GM19397 (cell line): ENCODE measurements around the gene ARHGAP28.

Experiments used
- ATAC-seq: cut with Tn5 transposase; IDR thresholded peaks from one replicate; pipeline ENCODE4 v1.9.1; 2021; ENCODE audit warnings: mild to moderate bottlenecking, moderate library complexity; ENCODE audit not compliant: unreplicated experiment

Gene ARHGAP28

DNA sequence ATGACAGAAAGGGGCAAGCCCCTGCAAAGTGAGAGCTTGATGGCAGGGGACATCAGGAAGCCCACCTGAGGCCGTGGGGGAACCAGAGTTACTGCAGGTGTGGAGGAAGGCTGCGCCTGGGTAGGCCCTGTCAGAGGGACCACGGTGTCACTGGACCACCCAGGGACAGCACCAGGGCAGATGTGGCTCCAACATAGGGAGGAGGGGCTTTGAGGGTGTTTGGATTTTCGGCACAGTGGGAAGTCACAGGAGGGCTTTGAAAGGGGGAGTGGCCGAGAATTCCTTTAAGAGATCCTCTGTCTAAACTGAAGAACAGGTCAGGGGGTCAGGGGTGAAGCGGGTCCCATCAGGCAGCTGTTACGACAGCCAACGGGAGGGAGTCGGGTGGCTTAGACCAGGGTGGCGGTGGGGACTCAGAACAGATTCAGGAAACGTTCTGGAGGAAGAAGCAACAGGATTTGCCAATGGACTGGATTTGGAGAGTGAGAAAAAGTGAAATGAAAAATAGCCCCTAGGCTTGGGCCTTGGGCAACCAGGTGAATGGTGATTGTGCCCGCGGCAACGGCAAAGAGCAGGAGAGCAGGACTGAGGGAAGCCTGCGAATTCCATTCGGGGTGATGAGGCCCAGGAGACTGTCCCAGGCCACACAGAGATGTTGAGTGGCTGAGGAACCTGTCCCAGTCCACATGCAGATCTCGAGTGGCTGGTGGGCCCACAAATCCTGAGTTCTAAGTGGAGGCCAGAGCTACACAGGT is 222.0 kb downstream of the ARHGAP28 start:
- no peak for ATAC-seq

GRCh38 chr18:6954501-6954900 is 225.0 kb downstream of the ARHGAP28 start:
- no peak for ATAC-seq

DNA sequence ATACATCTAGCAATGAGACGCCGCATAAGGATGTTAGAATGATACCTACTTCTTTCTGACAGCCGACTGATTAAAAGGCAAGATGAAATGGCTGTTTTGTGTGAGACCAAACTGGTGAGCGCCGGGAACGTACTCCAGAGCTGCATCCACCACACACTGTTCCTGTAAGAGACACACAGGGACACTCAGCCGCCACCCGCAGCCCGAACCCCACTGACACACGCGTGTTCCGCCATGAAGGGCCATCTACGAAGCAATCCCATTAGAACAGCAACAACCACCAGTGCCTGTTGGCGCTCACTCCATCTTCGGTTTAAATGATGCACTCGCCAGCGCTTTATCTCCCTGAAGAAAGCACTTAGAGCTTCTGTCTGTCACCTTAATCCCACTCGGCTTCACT is 225.8 kb downstream of the ARHGAP28 start:
- ATAC-seq, result no peak

DNA sequence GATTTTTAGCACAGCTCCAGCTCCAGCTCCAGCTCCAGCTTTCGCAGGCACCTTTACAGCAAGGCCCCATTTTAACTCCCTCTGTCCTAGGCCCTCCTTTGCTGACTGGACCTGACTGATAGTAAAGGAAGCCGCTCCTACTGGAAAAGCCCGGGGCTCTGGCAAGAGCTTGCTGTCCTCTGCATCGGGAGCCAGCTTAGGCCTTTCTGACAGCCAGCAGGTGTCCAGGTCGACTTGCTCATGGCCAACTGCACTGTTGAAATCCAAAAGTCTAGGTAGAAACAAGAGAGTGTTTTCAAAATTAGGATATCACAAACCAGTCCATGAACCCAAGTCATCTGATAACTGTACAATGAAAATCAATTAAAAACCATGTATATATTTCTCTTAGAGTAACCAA is 227.0 kb downstream of the ARHGAP28 start:
- ATAC-seq, result no peak

DNA sequence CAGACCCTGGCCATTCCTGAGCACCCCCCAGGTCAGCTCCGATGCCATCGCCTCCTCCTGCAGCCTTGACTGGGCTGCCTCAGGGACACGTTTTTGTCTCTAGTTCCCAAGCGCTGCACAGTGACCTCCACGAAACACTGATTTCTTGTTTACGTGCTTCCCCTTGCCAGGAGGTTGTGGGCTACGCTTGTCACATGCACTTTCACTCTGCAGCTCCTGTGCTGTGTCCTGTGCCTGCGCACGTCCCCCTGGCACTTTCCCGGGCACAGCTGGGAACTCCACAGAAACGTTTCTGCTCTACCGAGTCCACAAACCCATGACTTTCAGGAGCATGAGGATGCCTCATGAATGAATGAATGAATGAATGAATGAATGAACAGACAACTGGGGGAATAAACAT is 227.5 kb downstream of the ARHGAP28 start:
- ATAC-seq, result no peak

DNA sequence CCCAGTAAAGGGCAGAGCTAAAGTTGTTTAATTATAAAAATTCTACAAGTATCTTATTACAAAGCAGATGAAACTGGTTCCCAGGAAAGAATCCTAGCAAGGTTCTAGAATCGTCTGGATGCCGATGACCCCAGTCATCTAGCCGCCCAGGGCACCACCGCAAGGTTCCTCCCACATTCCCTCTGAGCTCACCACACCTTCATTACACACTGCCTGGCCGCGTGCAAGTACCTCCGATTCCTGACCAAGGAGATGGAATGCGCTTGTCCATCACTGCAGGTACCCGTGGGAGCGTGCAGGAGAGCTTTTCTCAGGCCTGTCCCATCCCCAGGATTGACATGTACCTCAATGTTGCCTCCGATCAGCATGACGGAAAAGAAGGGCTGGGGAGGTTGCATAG is 229.6 kb downstream of the ARHGAP28 start:
- ATAC-seq, result no peak

GRCh38 chr18:6960124-6960523 is 230.6 kb downstream of the ARHGAP28 start:
- no peak for ATAC-seq

DNA sequence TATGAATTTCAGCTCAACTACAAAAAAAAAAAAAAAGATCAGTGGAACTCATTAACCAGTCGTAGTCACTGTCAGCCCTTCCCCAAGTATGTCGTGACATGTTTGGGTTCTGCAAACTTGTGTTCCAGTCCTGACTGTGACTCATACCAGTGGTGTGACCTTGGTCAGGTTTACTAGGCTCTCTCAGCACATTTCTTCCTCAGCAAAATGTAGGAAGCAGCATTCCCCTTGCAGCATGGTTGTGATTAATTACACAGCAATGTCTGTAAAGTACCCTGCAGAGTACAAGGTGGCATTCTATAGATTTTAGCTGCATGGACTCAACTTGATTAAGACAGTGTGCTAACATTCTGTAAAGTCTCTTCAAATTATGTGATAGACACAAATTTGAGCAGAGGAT is 231.1 kb downstream of the ARHGAP28 start:
- ATAC-seq, result no peak

- no peak for ATAC-seq
These were observed 231.8 kb downstream of the ARHGAP28 start for GRCh38 chr18:6961331-6961730.

DNA sequence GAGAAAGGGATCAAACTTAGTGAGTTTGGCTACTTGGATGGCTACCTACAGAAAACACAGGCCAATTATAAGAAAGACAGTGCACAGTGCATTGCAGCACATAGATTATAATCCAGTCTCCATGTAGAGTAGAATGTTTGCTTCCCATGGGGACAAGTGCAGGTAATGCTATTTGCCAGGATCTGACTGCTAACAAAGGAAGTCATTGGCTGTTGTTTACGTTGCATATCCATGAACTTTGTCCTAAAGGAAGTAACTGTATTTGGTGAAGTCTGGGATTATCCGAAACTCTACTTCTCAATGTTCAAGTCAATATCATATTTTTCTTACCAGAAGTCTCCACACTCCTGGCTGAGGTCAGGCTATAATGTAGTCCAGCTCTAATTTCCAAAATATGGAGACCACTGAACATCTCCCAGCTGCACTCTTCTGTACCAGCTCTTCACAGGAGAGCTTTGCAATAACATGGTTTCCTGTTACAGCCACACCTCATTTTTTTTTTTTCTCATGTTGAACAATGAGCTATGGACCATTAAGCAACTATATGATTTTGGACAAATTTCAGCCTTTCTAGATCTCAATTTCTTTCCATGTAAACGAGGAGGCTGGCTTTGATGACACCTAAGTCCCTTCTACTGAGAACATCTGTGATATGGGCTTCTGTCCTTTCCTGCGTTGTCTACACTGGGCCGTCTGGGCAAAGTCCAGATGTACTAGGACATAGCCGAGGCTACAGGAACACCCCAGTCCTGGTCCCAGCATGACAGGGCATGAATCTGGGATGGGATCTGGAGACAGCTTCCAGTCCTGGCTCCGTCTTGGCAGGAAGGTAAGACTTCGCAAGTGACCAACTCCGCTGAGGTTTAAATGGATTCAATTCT is 233.3 kb downstream of the ARHGAP28 start:
- no peak for ATAC-seq

GRCh38 chr18:6963452-6964097 is 234.1 kb downstream of the ARHGAP28 start:
- no peak for ATAC-seq
